ENCODE measurements around the gene LRRC7.
"Not testable (repeated sequence)": the region's sequence is repeated elsewhere in the genome, so short reads cannot be mapped to it uniquely, and the experiment has no call there.

DNA sequence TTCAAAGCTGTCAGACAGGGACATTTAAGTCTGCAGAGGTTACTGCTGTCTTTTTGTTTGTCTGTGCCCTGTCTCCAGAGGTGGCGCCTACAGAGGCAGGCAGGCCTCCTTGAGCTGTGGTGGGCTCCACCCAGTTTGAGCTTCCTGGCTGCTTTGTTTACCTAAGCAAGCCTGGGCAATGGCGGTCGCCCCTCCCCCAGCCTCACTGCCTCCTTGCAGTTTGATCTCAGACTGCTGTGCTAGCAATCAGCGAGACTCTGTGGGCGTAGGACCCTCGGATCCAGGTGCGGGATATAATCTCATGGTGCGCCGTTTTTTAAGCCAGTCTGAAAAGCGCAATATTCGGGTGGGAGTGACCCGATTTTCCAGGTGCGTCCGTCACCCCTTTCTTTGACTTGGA lies 320.3 kb downstream of the LRRC7 start:
- TF ChIP-seq NFE2L1 (CRISPR knock-in tag; IDR thresholded peaks at IDR 0.05; ENCODE audit: borderline replicate concordance); POLR2AphosphoS5 (IDR thresholded peaks at IDR 0.05; ENCODE audit: low read depth, low read length): not testable (repeated sequence)

Data from HepG2 (cell line).